ENCODE data around the gene PLCB1. TPM values are rescaled to one million over a fixed set of nuclear protein-coding genes. Genes with fewer than 3 reads are reported as not detected.

Gene PLCB1
- total RNA-seq, 1 donor from 2014 or later, result 10.7 TPM

DNA sequence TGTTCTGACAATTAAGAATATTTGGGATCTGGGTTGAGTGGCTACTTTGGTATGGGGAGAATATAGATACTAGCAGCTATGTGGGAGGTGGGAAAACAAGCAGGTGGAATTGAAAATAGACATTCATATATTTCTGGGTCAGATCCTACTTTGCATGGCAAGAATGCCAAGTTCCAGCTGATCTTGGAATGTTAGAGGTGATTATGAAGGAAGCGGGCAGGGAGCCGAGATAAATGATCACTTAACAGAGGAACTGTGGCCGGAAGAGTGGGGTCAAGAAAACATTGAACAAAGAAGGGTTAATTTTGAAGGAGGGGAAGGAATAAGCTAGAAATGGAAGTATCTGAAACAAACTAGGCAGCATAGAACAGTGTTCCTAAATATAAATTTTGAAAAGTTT, 15.4 kb downstream of the PLCB1 start:
- Mint-ChIP-seq H3K27ac (ENCODE audit: unreplicated experiment) (no peak overlapping the region), H3K4me1 (ENCODE audit: low read depth, unreplicated experiment) (peaks cover 20% of the 10 kb centered on the region), H3K9me3 (ENCODE audit: unreplicated experiment) (no peaks in the 10 kb centered on the region), H3K4me3 (ENCODE audit: unreplicated experiment) (no peak overlapping the region), H3K27me3 (ENCODE audit: low read depth, unreplicated experiment) (no peaks in the 10 kb centered on the region), H3K36me3 (ENCODE audit: low read depth, unreplicated experiment) (peaks cover 1% of the 10 kb centered on the region)
- Histone ChIP-seq H3K9me3 (ENCODE audit: insufficient read depth, low read depth, low read length) (no peaks in the 10 kb centered on the region), H3K4me1 (ENCODE audit: insufficient read depth, low read length) (peaks cover 20% of the 10 kb centered on the region), H4K20me1 (ENCODE audit: insufficient read depth, low read length) (peaks cover 5% of the 10 kb centered on the region), H3K79me2 (ENCODE audit: insufficient read depth, low read length) (no peaks in the 10 kb centered on the region), H3K27me3 (ENCODE audit: insufficient read depth, low read length) (peaks cover 29% of the 10 kb centered on the region), H3K27ac (ENCODE audit: low read depth, low read length) (no peak overlapping the region), H2AFZ (ENCODE audit: low read depth, low read length) (no peak overlapping the region), H3K4me3 (ENCODE audit: insufficient read depth, low read depth, low read length) (no peak overlapping the region), H3K9ac (ENCODE audit: low read length) (no peak overlapping the region), H3K4me2 (ENCODE audit: low read length) (no peak overlapping the region), H3K36me3 (ENCODE audit: insufficient read depth, low read length) (no peaks in the 10 kb centered on the region)
- no peak for FAIRE-seq
- TF ChIP-seq, protein P1, sequence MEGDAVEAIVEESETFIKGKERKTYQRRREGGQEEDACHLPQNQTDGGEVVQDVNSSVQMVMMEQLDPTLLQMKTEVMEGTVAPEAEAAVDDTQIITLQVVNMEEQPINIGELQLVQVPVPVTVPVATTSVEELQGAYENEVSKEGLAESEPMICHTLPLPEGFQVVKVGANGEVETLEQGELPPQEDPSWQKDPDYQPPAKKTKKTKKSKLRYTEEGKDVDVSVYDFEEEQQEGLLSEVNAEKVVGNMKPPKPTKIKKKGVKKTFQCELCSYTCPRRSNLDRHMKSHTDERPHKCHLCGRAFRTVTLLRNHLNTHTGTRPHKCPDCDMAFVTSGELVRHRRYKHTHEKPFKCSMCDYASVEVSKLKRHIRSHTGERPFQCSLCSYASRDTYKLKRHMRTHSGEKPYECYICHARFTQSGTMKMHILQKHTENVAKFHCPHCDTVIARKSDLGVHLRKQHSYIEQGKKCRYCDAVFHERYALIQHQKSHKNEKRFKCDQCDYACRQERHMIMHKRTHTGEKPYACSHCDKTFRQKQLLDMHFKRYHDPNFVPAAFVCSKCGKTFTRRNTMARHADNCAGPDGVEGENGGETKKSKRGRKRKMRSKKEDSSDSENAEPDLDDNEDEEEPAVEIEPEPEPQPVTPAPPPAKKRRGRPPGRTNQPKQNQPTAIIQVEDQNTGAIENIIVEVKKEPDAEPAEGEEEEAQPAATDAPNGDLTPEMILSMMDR (IDR thresholded peaks at IDR 0.05; ENCODE audit: insufficient read depth, low read depth, low read length), result no peak
- no peak for TF ChIP-seq EZH2 (IDR thresholded peaks at IDR 0.05; ENCODE audit: insufficient read depth, low read length)
- DNase-seq (ENCODE audit: low read depth), result no peak

DNA sequence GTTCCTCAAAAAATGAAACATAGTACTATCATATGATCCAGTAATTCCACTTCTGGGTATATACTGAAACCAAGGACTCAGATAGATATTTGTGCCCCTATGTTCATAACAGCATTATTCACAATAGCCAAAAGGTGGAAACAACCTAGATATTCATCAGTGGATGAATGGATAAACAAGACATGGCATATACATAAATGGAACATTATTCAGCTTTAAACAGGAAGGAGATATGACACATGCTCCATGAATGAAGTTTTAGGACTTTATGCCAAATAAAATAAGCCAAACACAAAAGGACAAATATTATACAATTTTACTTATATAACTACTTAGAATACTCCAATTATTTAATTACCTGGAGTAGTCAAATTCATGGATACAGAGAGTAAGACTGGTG, 16.4 kb downstream of the PLCB1 start:
- no peaks in the 10 kb centered on the region for H3K27me3 Mint-ChIP-seq (ENCODE audit: low read depth, unreplicated experiment)
- Histone ChIP-seq H3K27ac (ENCODE audit: low read depth, low read length) (no peak overlapping the region), H3K9me3 (ENCODE audit: insufficient read depth, low read depth, low read length) (no peaks in the 10 kb centered on the region), H2AFZ (ENCODE audit: low read depth, low read length) (no peak overlapping the region), H3K9ac (ENCODE audit: low read length) (no peak overlapping the region), H3K4me3 (ENCODE audit: insufficient read depth, low read depth, low read length) (no peak overlapping the region), H3K79me2 (ENCODE audit: insufficient read depth, low read length) (no peaks in the 10 kb centered on the region), H3K27me3 (ENCODE audit: insufficient read depth, low read length) (peaks cover 21% of the 10 kb centered on the region), H4K20me1 (ENCODE audit: insufficient read depth, low read length) (peaks cover 5% of the 10 kb centered on the region), H3K4me2 (ENCODE audit: low read length) (no peak overlapping the region), H3K36me3 (ENCODE audit: insufficient read depth, low read length) (no peaks in the 10 kb centered on the region), H3K4me1 (ENCODE audit: insufficient read depth, low read length) (peaks cover 27% of the 10 kb centered on the region)
- no peak for FAIRE-seq
- no peak overlapping the region for H3K4me3 Mint-ChIP-seq (ENCODE audit: unreplicated experiment)
- H3K36me3 Mint-ChIP-seq (ENCODE audit: low read depth, unreplicated experiment), result peaks cover 1% of the 10 kb centered on the region
- no peaks in the 10 kb centered on the region for H3K9me3 Mint-ChIP-seq (ENCODE audit: unreplicated experiment)
- TF ChIP-seq, protein P1 (IDR thresholded peaks at IDR 0.05; ENCODE audit: insufficient read depth, low read depth, low read length), result no peak
- TF ChIP-seq EZH2 (IDR thresholded peaks at IDR 0.05; ENCODE audit: insufficient read depth, low read length), result no peak
- peaks cover 29% of the 10 kb centered on the region for H3K4me1 Mint-ChIP-seq (ENCODE audit: low read depth, unreplicated experiment)
- no peak overlapping the region for H3K27ac Mint-ChIP-seq (ENCODE audit: unreplicated experiment)
- DNase-seq (ENCODE audit: low read depth), result no peak

DNA sequence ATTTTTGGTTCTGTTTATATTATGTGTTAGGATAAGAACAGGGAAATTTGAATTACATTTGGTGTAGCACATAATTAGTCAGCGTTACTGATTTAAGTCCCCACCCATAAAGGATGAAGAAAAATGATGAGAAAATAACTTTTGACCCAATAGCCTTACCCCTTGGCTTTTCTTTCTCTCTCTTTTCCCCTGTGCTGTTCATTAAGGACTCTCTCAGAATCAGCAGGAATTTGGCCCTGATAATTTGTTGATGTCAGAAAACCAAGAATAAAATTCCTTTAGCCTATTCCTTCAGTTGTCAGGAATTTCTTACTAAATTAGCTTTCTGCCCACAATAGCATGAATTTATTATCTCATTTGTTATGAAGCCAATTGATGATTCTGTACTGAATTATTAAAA, 18.5 kb downstream of the PLCB1 start:
- FAIRE-seq (peak; percentile 68), DNase-seq (ENCODE audit: low read depth) (peak; percentile 70)
- H3K79me2 ChIP-seq (ENCODE audit: insufficient read depth, low read length), result no peaks in the 10 kb centered on the region
- Mint-ChIP-seq H3K36me3 (ENCODE audit: low read depth, unreplicated experiment) (peaks cover 1% of the 10 kb centered on the region), H3K27ac (ENCODE audit: unreplicated experiment) (no peak overlapping the region), H3K27me3 (ENCODE audit: low read depth, unreplicated experiment) (no peaks in the 10 kb centered on the region), H3K9me3 (ENCODE audit: unreplicated experiment) (no peaks in the 10 kb centered on the region), H3K4me3 (ENCODE audit: unreplicated experiment) (no peak overlapping the region), H3K4me1 (ENCODE audit: low read depth, unreplicated experiment) (peaks cover 32% of the 10 kb centered on the region)
- no peak overlapping the region for H2AFZ ChIP-seq (ENCODE audit: low read depth, low read length)
- H3K27me3 ChIP-seq (ENCODE audit: insufficient read depth, low read length), result peaks cover 12% of the 10 kb centered on the region
- no peaks in the 10 kb centered on the region for H4K20me1 ChIP-seq (ENCODE audit: insufficient read depth, low read length)
- no peak for TF ChIP-seq EZH2 (IDR thresholded peaks at IDR 0.05; ENCODE audit: insufficient read depth, low read length)
- TF ChIP-seq, protein P1 (IDR thresholded peaks at IDR 0.05; ENCODE audit: insufficient read depth, low read depth, low read length), result no peak
- no peaks in the 10 kb centered on the region for H3K36me3 ChIP-seq (ENCODE audit: insufficient read depth, low read length)
- H3K9me3 ChIP-seq (ENCODE audit: insufficient read depth, low read depth, low read length), result no peaks in the 10 kb centered on the region
- H3K4me3 ChIP-seq (ENCODE audit: insufficient read depth, low read depth, low read length), result no peak overlapping the region
- no peak overlapping the region for H3K27ac ChIP-seq (ENCODE audit: low read depth, low read length)
- H3K9ac ChIP-seq (ENCODE audit: low read length), result no peak overlapping the region
- peaks cover 18% of the 10 kb centered on the region for H3K4me1 ChIP-seq (ENCODE audit: insufficient read depth, low read length)
- no peak overlapping the region for H3K4me2 ChIP-seq (ENCODE audit: low read length)

Measured in astrocyte (in vitro differentiated cells and primary cell).